OCI-LY3 (cell line): Measurements from ENCODE around the gene PNCK.

Experiments used
- EZH2phosphoT487 ChIP-seq: fragments of 200-600 bp; shearing (Covaris generic); IDR thresholded peaks from 2 replicates; pipeline ENCODE4 v1.6.1; 2018; ENCODE audit warnings: antibody characterized with exemption, mixed run types, low read depth
- TF ChIP-seq, protein P1 (sequence below): fragments of 200-600, 300-600 bp; sonication (generic); IDR thresholded peaks from 2 replicates; pipeline ENCODE4 v1.5.1; 2014; ENCODE audit warnings: antibody characterized with exemption, low read length, low read depth

DNA sequence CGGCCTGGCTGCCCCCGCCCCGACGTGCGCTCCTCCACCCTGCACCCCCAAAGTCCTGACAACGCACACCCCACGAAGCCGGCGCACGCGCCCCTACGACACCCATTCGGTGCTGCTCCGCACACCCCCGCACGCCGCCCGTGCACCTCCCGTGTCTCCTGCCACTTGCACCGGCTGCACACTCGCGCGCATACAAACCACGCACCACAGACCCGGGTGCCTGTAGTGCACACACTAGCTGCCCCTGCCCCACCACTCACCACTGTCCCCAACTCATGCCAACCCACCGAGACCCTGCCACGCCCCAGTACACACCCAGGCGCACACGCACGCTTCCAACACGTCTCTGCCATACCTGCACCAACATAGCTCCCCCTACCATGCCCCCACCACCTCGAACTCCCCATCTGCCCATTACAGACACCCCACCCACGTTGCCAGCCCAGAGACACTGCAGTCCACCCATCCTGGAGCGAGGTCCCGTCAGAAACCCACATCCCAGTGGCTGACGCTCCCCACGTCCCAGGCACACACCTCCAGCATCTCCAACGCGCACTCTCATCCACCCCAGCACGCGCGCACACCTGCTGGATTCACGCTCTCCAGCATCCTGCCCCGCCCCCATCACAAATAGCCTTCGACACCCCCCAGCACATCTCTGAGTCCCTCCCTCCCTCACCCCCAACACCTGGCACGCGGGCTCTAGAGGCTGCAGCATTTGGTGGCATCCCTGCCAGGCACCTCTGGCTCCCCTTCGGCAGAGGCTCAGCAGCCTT is 30.8 kb downstream of the PNCK start:
- TF ChIP-seq, protein P1, sequence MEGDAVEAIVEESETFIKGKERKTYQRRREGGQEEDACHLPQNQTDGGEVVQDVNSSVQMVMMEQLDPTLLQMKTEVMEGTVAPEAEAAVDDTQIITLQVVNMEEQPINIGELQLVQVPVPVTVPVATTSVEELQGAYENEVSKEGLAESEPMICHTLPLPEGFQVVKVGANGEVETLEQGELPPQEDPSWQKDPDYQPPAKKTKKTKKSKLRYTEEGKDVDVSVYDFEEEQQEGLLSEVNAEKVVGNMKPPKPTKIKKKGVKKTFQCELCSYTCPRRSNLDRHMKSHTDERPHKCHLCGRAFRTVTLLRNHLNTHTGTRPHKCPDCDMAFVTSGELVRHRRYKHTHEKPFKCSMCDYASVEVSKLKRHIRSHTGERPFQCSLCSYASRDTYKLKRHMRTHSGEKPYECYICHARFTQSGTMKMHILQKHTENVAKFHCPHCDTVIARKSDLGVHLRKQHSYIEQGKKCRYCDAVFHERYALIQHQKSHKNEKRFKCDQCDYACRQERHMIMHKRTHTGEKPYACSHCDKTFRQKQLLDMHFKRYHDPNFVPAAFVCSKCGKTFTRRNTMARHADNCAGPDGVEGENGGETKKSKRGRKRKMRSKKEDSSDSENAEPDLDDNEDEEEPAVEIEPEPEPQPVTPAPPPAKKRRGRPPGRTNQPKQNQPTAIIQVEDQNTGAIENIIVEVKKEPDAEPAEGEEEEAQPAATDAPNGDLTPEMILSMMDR, result no peak
- TF ChIP-seq EZH2phosphoT487, result no peak
